HepG2 (cell line): Measurements from ENCODE around the gene CADPS2. TPM values are rescaled to one million over a fixed set of nuclear protein-coding genes. Genes with fewer than 3 reads are reported as not detected.

Experiments
- CSRNP2 ChIP-seq: sonication (generic); formaldehyde crosslinking; conservative IDR thresholded peaks from 2 replicates; pipeline ENCODE4 v1.8.0; 2022; ENCODE audit warnings: low read depth, missing genetic modification reagents
- ERF ChIP-seq: IDR thresholded peaks from 2 replicates; pipeline ENCODE4 v1.6.1; 2018; ENCODE audit warnings: missing biosample characterization, missing genetic modification reagents
- FOSL1 ChIP-seq: sonication (generic); formaldehyde crosslinking; IDR thresholded peaks from 2 replicates; pipeline ENCODE4 v1.9.0; 2021; ENCODE audit warnings: missing genetic modification reagents, borderline replicate concordance
- FOXA1 ChIP-seq, 2 experiments: fragments of 450-650 bp in 1 of 2; sonication (generic) in 1 of 2; formaldehyde crosslinking in 1 of 2; IDR thresholded peaks; 2 replicates each; pipeline versions ENCODE4 v1.4.0 to v1.6.1; 2016 to 2020; ENCODE audit warnings: missing genetic modification reagents in 1 of 2
- GFI1 ChIP-seq: sonication (generic); formaldehyde crosslinking; IDR thresholded peaks from 2 replicates; pipeline ENCODE4 v1.5.0; 2020; ENCODE audit warnings: missing genetic modification reagents, mild to moderate bottlenecking, borderline replicate concordance
- ISL2 ChIP-seq: sonication (generic); formaldehyde crosslinking; IDR thresholded peaks from 2 replicates; pipeline ENCODE4 v1.5.0; 2020; ENCODE audit warnings: missing genetic modification reagents
- KLF16 ChIP-seq, 2 experiments: sonication (generic) in 1 of 2; formaldehyde crosslinking in 1 of 2; IDR thresholded peaks; 2 replicates each; pipeline versions ENCODE4 v1.6.1 to v1.8.0; 2016 to 2023; ENCODE audit warnings: missing genetic modification reagents in 2 of 2, missing compliant biosample characterization in 1 of 2
- MIER3 ChIP-seq: IDR thresholded peaks from 2 replicates; pipeline ENCODE4 v1.6.1; 2016; ENCODE audit warnings: missing compliant biosample characterization, borderline replicate concordance
- PCBP1 ChIP-seq: fragments of 200-400 bp; formaldehyde crosslinking; IDR thresholded peaks from 2 replicates; pipeline ENCODE4 v1.6.1; 2017; ENCODE audit warnings: mild to moderate bottlenecking, low read depth, low read length, borderline replicate concordance
- PITX1 ChIP-seq: sonication (generic); formaldehyde crosslinking; IDR thresholded peaks from 2 replicates; pipeline ENCODE4 v1.5.1; 2020; ENCODE audit warnings: mild to moderate bottlenecking, missing genetic modification reagents
- PRDM4 ChIP-seq: sonication (generic); formaldehyde crosslinking; IDR thresholded peaks from 2 replicates; pipeline ENCODE4 v1.9.0; 2021; ENCODE audit warnings: missing genetic modification reagents, borderline replicate concordance
- SIN3A ChIP-seq: IDR thresholded peaks from 2 replicates; pipeline ENCODE4 v1.6.1; 2011; ENCODE audit warnings: low read depth, mild to moderate bottlenecking, control low read depth, low read length, borderline replicate concordance
- SMYD3 ChIP-seq: sonication (generic); formaldehyde crosslinking; IDR thresholded peaks from 2 replicates; pipeline ENCODE4 v1.8.1; 2023; ENCODE audit warnings: mild to moderate bottlenecking, missing genetic modification reagents
- SP5 ChIP-seq: IDR thresholded peaks from 2 replicates; pipeline ENCODE4 v1.6.1; 2016; ENCODE audit warnings: low read depth, borderline replicate concordance
- SUZ12 ChIP-seq: fragments of 150-350 bp; IDR thresholded peaks from 2 replicates; pipeline ENCODE4 v1.6.1; 2014; ENCODE audit warnings: low read depth, low read length
- YEATS2 ChIP-seq: sonication (generic); formaldehyde crosslinking; IDR thresholded peaks from 2 replicates; pipeline ENCODE4 v1.4.0; 2020; ENCODE audit warnings: missing genetic modification reagents, borderline replicate concordance
- ZFP62 ChIP-seq: sonication (generic); formaldehyde crosslinking; IDR thresholded peaks from 2 replicates; pipeline ENCODE4 v1.4.0; 2020; ENCODE audit warnings: missing genetic modification reagents
- ZGPAT ChIP-seq: IDR thresholded peaks from 2 replicates; pipeline ENCODE4 v1.6.1; 2016; ENCODE audit warnings: mild to moderate bottlenecking
- ZIK1 ChIP-seq: sonication (generic); formaldehyde crosslinking; IDR thresholded peaks from 2 replicates; pipeline ENCODE4 v1.5.0; 2020; ENCODE audit warnings: mild to moderate bottlenecking, low read depth, missing genetic modification reagents, borderline replicate concordance
- ZNF10 ChIP-seq: sonication (generic); formaldehyde crosslinking; IDR thresholded peaks from 2 replicates; pipeline ENCODE4 v1.4.0; 2020; ENCODE audit warnings: mild to moderate bottlenecking, low read depth, missing genetic modification reagents, borderline replicate concordance
- ZNF639 ChIP-seq: conservative IDR thresholded peaks from 2 replicates; pipeline ENCODE4 v1.6.1; 2018; ENCODE audit warnings: missing genetic modification reagents
- ZNF709 ChIP-seq: sonication (generic); formaldehyde crosslinking; IDR thresholded peaks from 2 replicates; pipeline ENCODE4 v1.5.0; 2020; ENCODE audit warnings: mild to moderate bottlenecking, missing genetic modification reagents
- ZNF749 ChIP-seq: sonication (generic); formaldehyde crosslinking; IDR thresholded peaks from 2 replicates; pipeline ENCODE4 v1.8.0; 2022; ENCODE audit warnings: mild to moderate bottlenecking, missing genetic modification reagents, moderate library complexity, borderline replicate concordance
- ZNF878 ChIP-seq: sonication (generic); formaldehyde crosslinking; IDR thresholded peaks from 2 replicates; pipeline ENCODE4 v1.8.1; 2023; ENCODE audit warnings: mild to moderate bottlenecking, missing genetic modification reagents, moderate library complexity
- ZSCAN30 ChIP-seq: sonication (generic); formaldehyde crosslinking; IDR thresholded peaks from 2 replicates; pipeline ENCODE4 v1.5.0; 2020; ENCODE audit warnings: mild to moderate bottlenecking, missing genetic modification reagents
- ZSCAN9 ChIP-seq: IDR thresholded peaks from 2 replicates; pipeline ENCODE4 v1.6.1; 2016; ENCODE audit warnings: borderline replicate concordance
- polyA plus RNA-seq, 8 experiments: library from polyadenylated mRNA; depleted of rRNA in 3 of 8; stranded (reverse) in 7 of 8; unstranded in 1 of 8; fragments of >200 nt; fragmentation: Illumina TruSeq in 4 of 8; extraction: Trizol in 4 of 8; gene quantifications; 2 replicates each; pipeline versions ENCODE4 v1.2.1 to v1.2.3, GENCODE V29; 2011 to 2016; ENCODE audit warnings: low read depth in 4 of 8, missing spikeins in 1 of 8, mixed read lengths in 1 of 8; ENCODE audit not compliant: insufficient read depth in 1 of 8
- total RNA-seq, 5 experiments: library from RNA; depleted of rRNA; stranded (reverse); fragments of >200 nt; fragmentation: Illumina TruSeq; extraction: Trizol; gene quantifications; 2 replicates each; pipeline ENCODE4 v1.2.3, GENCODE V29; 2016; ENCODE audit warnings: low read depth in 1 of 5

The CADPS2 gene
- total and polyA plus RNA-seq, 2 of the 13 experiments (the other 11 are each of a cell fraction or from before 2014, with no cell fraction given), result 17.6 to 43.8 TPM

- no peak for TF ChIP-seq ZSCAN30 (CRISPR knock-in tag)
- TF ChIP-seq CSRNP2, result no peak
- no peak for TF ChIP-seq ZFP62 (CRISPR knock-in tag)
- no peak for TF ChIP-seq ZNF10
- no peak for TF ChIP-seq SUZ12
- TF ChIP-seq PCBP1, result no peak
- TF ChIP-seq ZSCAN9 (CRISPR knock-in tag), result no peak
- no peak for TF ChIP-seq FOSL1 (CRISPR knock-in tag)
- TF ChIP-seq FOXA1 (IDR thresholded peaks at IDR 0.05), result no peak
- TF ChIP-seq FOXA1 (CRISPR knock-in tag; IDR thresholded peaks at IDR 0.05), result peak; percentile 66
- TF ChIP-seq MIER3 (CRISPR knock-in tag), result no peak
- TF ChIP-seq ISL2 (CRISPR knock-in tag), result peak; percentile 31; the same call in 1 of the 2 replicates
- no peak for TF ChIP-seq ZIK1
- TF ChIP-seq ZNF878 (CRISPR knock-in tag), result no peak
- TF ChIP-seq ZNF709 (CRISPR knock-in tag), result no peak
- TF ChIP-seq SP5 (CRISPR knock-in tag), result no peak
- 0 out of 2 replicates have a peak, but pooled peaks have one; percentile 35 for TF ChIP-seq ZGPAT (CRISPR knock-in tag)
- TF ChIP-seq SIN3A, result no peak
- no peak for TF ChIP-seq PRDM4 (CRISPR knock-in tag)
- TF ChIP-seq KLF16 (CRISPR knock-in tag; IDR thresholded peaks at IDR 0.05), result no peak
- no peak for TF ChIP-seq ERF (CRISPR knock-in tag)
- peak; percentile 56; the same call in 1 of the 2 replicates for TF ChIP-seq GFI1 (CRISPR knock-in tag)
- no peak for TF ChIP-seq ZNF639 (CRISPR knock-in tag)
- no peak for TF ChIP-seq SMYD3 (CRISPR knock-in tag)
- TF ChIP-seq YEATS2 (CRISPR knock-in tag), result no peak
- no peak for TF ChIP-seq PITX1
- TF ChIP-seq ZNF749 (CRISPR knock-in tag), result no peak
Measured at GRCh38 chr7:122695816-122696215, 190.4 kb downstream of the CADPS2 start (continued).
